LNCaP clone FGC (cell line): ENCODE data around the gene NRCAM.

Experiments used
- DNase-seq: peaks from one replicate; pipeline ENCODE4 v3.0.0-alpha.2; 2011; ENCODE audit warnings: low read depth
- H3K4me3 ChIP-seq: 2 replicates; pipeline ENCODE4 v1.5.1; 2011; ENCODE audit warnings: mild to moderate bottlenecking, low read depth, low read length, control low read depth
- CTCF ChIP-seq: IDR thresholded peaks from 2 replicates; pipeline ENCODE4 v1.5.1; 2012; ENCODE audit warnings: mild to moderate bottlenecking; ENCODE audit not compliant: control insufficient read depth, insufficient read depth; ENCODE audit errors: extremely low read depth

NRCAM gene

DNA sequence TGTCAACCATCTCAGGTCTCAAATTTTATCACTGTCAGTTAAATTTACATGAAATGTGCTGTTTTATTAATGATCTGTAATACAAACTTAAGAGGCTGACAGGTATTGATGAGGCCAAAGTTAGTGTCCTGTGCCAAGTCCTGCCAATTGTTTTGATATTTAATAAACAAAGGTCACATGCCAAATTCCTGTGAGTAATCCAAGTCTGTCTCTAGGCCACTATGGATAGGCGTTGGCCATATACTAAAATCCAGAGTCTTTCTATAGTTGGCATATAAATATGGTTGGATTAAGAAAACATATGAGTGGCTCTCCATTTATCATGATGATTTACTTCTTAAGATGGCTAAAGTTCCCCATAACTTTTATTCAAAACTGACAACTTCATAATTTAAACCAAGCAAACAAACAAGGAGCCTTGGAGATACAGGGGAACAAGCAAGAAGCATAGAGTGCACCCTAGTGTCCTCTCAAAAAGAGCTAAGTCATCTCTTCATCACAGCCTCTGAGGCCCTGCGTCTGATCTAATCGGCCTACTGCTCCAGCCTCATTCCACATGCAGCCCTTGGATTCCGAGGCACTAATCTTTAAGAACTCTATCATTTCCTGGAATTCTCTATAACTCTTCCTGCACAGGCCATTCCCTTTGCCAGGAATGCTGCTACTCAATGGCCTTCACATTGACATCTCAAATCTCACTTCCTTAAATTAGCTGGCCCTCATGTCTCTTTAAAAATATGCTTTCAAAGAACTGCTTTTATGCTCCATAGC is 32.7 kb upstream of the NRCAM start:
- no peak for TF ChIP-seq CTCF
- no peak for DNase-seq
- no peak overlapping the region for H3K4me3 ChIP-seq

GRCh38 chr7:108487646-108488045 is 31.4 kb upstream of the NRCAM start:
- H3K4me3 ChIP-seq = no peak overlapping the region
- DNase-seq = no peak
- no peak for TF ChIP-seq CTCF

DNA sequence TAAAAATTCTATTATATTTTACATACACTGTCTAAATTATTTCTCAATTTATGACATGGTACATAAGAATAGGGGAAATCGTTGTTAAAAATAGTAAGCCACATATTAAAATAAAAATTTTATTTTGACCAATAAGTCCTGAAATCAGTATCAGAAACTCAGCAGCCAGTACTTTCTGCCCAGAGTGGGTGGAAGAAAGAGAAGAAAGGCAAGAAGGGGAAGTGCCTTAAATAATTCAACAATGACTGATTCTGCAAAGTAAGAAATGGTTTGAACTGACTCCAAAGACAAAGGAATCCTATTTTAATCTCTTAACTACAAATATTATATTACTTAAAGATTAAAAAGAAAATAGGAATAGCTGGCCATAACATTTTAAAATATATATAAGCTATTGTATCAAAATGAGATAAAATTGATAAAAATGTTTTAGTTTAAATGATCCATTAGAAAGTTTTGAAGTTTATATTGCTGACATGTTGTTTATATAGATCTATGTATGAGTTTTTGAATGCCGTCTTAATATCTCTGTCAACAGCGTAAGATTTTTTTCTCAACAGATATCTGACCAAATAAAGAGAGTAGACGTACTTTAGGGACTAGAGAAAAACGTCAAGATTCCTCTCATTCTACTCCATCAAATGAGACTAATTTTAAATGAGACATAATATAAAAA is 30.2 kb upstream of the NRCAM start:
- no peak overlapping the region for H3K4me3 ChIP-seq
- DNase-seq = no peak
- no peak for TF ChIP-seq CTCF

DNA sequence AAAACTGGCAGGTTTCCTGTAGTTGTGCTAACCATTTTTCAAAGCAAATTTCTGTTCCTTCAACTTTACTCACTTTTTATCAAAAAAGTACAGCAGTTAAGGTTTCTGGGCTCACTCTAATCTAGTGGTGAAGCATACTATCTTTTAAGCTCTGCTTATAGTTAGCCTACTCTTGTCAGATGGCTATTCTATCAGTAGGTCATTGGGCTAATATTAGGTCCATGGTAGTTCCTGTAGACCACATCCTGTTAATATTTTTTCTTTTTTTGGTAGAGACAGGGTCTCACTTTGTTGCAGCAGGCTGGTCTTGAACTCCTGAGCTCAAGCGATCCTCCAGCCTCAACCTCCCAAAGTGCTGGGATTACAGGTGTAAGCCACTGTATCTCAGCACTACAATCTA is 27.9 kb upstream of the NRCAM start:
- no peak overlapping the region for H3K4me3 ChIP-seq
- no peak for TF ChIP-seq CTCF
- no peak for DNase-seq

- no peak for TF ChIP-seq CTCF
- no peak overlapping the region for H3K4me3 ChIP-seq
Observed at GRCh38 chr7:108480311-108480710, 24.1 kb upstream of the NRCAM start.

DNA sequence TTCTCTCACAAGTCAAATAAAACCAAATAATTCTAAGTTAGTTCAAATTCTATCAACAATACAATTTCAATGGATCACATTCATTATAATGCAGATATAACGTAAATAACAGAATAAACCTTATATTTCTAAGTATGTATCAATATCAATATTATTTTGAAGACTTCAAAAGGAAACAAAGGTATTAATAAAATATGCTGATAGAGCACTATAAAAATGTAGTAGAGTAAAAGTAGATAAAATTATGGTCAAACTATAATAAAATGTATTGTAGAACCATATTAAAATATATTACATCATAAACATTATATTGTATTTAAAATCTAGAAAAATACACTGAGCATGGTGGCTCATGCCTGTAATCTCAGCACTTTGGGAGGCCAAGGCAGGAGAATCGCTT is 23.5 kb upstream of the NRCAM start:
- no peak for DNase-seq
- no peak for TF ChIP-seq CTCF
- H3K4me3 ChIP-seq = no peak overlapping the region

More at GRCh38 chr7:108480311-108480710, 24.1 kb upstream of the NRCAM start:
- no peak for DNase-seq
